Measurements from ENCODE around the gene DLST. TPM values are rescaled to one million over a fixed set of nuclear protein-coding genes. Genes with fewer than 3 reads are reported as not detected.

DLST gene
- total RNA-seq, 1 experiment from 2014 or later: 145 TPM

DNA sequence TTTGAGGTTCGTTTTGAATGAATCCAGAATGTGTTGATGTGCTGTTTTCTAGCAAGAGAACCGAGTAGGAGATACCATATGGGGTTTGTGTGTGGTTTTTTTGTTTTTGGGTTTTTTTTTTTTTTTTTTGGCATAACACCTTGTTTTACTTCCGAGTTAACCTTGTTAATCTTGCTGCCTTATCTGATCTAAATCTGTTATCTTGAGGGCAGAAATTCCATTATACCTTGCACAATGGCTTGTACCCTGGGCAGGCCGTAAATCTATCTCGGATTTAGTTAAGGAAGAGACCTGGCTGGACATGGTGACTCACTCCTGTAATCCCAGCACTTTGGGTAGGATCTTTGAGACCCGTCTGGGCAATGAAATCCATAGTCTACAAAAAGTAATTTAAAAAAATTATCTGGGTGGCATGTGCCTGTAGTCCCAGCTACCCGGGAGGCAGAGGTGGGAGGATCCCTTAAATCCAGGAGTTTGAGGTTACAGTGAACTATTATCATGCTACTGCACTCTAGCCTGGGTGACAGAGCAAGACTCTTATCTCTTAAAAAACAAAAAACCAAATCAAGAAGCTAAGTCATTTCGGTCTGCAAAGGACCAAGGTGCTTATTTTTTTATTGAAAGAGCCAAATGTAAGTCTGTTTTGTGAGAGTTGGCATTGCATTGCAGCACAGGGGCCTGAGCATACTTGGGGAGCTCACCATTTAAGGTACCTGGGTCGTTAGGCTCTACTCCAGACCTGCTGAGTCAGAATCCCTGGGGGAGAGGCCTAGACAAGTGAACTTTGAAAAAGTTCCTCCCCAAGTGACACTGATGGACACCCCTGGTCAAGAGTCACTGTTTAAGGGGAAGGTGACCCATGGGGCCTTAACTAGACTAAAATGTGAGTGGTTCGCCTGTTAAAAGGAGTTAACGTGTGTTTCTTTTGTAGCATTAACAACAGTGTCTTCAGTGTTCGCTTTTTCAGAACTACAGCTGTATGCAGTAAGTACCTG, 6.7 kb downstream of the DLST start:
- Histone ChIP-seq H3K4me1 (ENCODE audit: insufficient read depth, low read length, poor library complexity, severe bottlenecking) (peaks cover 5% of the 10 kb centered on the region), H3K36me3 (ENCODE audit: insufficient read depth, low read length, poor library complexity, severe bottlenecking) (peaks cover 58% of the 10 kb centered on the region), H3K27ac (ENCODE audit: low read depth, low read length, poor library complexity, severe bottlenecking) (no peak overlapping the region), H3K9me3 (ENCODE audit: low read depth, low read length, poor library complexity, severe bottlenecking) (no peaks in the 10 kb centered on the region), H3K4me3 (ENCODE audit: low read depth, low read length, poor library complexity, severe bottlenecking) (no peak overlapping the region), H3K27me3 (replicated peaks; ENCODE audit: insufficient read depth, low read depth, low read length, poor library complexity) (no peaks in the 10 kb centered on the region)
- no TSS peak for BruUV-seq (replicated peaks)
- POLR2A ChIA-PET (ENCODE audit: low non-redundant PET): no interaction called here
- TF ChIP-seq EZH2 (IDR thresholded peaks at IDR 0.05; ENCODE audit: borderline replicate concordance, low read depth, low read length, poor library complexity, severe bottlenecking): no peak
- TF ChIP-seq, protein P1, sequence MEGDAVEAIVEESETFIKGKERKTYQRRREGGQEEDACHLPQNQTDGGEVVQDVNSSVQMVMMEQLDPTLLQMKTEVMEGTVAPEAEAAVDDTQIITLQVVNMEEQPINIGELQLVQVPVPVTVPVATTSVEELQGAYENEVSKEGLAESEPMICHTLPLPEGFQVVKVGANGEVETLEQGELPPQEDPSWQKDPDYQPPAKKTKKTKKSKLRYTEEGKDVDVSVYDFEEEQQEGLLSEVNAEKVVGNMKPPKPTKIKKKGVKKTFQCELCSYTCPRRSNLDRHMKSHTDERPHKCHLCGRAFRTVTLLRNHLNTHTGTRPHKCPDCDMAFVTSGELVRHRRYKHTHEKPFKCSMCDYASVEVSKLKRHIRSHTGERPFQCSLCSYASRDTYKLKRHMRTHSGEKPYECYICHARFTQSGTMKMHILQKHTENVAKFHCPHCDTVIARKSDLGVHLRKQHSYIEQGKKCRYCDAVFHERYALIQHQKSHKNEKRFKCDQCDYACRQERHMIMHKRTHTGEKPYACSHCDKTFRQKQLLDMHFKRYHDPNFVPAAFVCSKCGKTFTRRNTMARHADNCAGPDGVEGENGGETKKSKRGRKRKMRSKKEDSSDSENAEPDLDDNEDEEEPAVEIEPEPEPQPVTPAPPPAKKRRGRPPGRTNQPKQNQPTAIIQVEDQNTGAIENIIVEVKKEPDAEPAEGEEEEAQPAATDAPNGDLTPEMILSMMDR (conservative IDR thresholded peaks at IDR 0.05; ENCODE audit: low read depth, low read length): no peak
- no peak for DNase-seq (ENCODE audit: low spot score)
- CTCF ChIA-PET: no interaction called here
- intact Hi-C loops (cut with micrococcal nuclease; ENCODE audit: unreplicated experiment): no loop called here

DNA sequence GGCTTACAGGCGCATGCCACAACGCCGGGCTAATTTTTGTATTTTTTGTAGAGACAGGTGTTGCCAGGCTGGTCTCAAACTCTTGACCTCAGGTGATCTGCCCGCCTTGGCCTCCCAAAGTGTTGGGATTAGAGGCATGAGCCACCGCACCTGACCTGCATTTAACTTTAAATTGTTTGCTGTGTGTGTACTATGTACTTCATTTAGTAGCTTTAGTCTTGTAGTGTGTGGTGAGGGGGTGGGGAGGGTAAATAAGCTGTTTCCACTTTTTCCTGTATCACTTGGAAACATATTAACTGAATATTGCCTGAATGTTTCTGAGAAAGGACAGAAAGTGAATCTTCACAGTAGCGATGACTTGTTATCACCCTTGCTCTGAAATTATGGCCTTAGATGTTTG, 8.5 kb downstream of the DLST start:
- Histone ChIP-seq H3K36me3 (ENCODE audit: insufficient read depth, low read length, poor library complexity, severe bottlenecking) (peaks cover 72% of the 10 kb centered on the region), H3K4me1 (ENCODE audit: insufficient read depth, low read length, poor library complexity, severe bottlenecking) (no peaks in the 10 kb centered on the region), H3K9me3 (ENCODE audit: low read depth, low read length, poor library complexity, severe bottlenecking) (no peaks in the 10 kb centered on the region), H3K4me3 (ENCODE audit: low read depth, low read length, poor library complexity, severe bottlenecking) (no peak overlapping the region), H3K27ac (ENCODE audit: low read depth, low read length, poor library complexity, severe bottlenecking) (no peak overlapping the region), H3K27me3 (replicated peaks; ENCODE audit: insufficient read depth, low read depth, low read length, poor library complexity) (no peaks in the 10 kb centered on the region)
- POLR2A ChIA-PET (ENCODE audit: low non-redundant PET): no interaction called here
- CTCF ChIA-PET: no interaction called here
- intact Hi-C loops (cut with micrococcal nuclease; ENCODE audit: unreplicated experiment): no loop called here
- DNase-seq (ENCODE audit: low spot score): no peak
- TF ChIP-seq, protein P1 (conservative IDR thresholded peaks at IDR 0.05; ENCODE audit: low read depth, low read length): no peak
- no peak for TF ChIP-seq EZH2 (IDR thresholded peaks at IDR 0.05; ENCODE audit: borderline replicate concordance, low read depth, low read length, poor library complexity, severe bottlenecking)
- BruUV-seq (replicated peaks): no TSS peak

DNA sequence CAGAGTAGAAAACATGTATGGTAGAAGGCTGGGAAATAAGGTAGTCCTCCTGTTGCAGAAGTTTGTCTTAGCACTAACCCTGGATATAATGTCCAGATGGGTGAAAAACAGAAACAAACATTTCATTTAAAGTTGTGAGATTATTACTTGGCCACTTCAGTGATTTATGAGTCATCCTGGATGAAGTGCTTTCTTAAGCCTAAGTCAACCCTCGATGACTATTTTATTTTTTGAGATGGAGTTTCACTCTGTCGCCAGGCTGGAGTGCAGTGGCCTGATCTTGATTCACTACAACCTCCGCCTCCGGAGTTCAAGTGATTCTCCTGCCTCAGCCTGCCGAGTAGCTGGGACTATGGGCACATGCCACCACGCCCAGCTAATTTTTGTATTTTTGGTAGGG, 10.2 kb downstream of the DLST start:
- POLR2A ChIA-PET (ENCODE audit: low non-redundant PET): interaction anchor here (0.5 kb wide), 1 partner anchor 90 kb away, joined by 9 read pairs; no protein-coding TSS in a partner anchor
- no peak for TF ChIP-seq EZH2 (IDR thresholded peaks at IDR 0.05; ENCODE audit: borderline replicate concordance, low read depth, low read length, poor library complexity, severe bottlenecking)
- TF ChIP-seq, protein P1 (conservative IDR thresholded peaks at IDR 0.05; ENCODE audit: low read depth, low read length): no peak
- Histone ChIP-seq H3K36me3 (ENCODE audit: insufficient read depth, low read length, poor library complexity, severe bottlenecking) (peaks cover 81% of the 10 kb centered on the region), H3K4me1 (ENCODE audit: insufficient read depth, low read length, poor library complexity, severe bottlenecking) (no peaks in the 10 kb centered on the region), H3K4me3 (ENCODE audit: low read depth, low read length, poor library complexity, severe bottlenecking) (no peak overlapping the region), H3K27ac (ENCODE audit: low read depth, low read length, poor library complexity, severe bottlenecking) (no peak overlapping the region), H3K27me3 (replicated peaks; ENCODE audit: insufficient read depth, low read depth, low read length, poor library complexity) (no peaks in the 10 kb centered on the region), H3K9me3 (ENCODE audit: low read depth, low read length, poor library complexity, severe bottlenecking) (no peaks in the 10 kb centered on the region)
- intact Hi-C loops (cut with micrococcal nuclease; ENCODE audit: unreplicated experiment): no loop called here
- CTCF ChIA-PET: no interaction called here
- BruUV-seq (replicated peaks): no TSS peak
- DNase-seq (ENCODE audit: low spot score): no peak

All from A673 (cell line).